Activated CD4-positive, CD25-positive, alpha-beta regulatory T cell treated with anti-CD3 and anti-CD28 coated beads, Interleukin-2, amount 50 U/mL, for 24 hours (primary cell): ENCODE results near the gene PIGN.

Experiments used
- ATAC-seq, 2 donors: fragments of 150-1000 bp; cut with Tn5 transposase; one replicate each; pipeline ENCODE4 v1.10.0; 2021; ENCODE audit warnings: mild to moderate bottlenecking in 1 of 2, moderate library complexity in 1 of 2

PIGN gene

DNA sequence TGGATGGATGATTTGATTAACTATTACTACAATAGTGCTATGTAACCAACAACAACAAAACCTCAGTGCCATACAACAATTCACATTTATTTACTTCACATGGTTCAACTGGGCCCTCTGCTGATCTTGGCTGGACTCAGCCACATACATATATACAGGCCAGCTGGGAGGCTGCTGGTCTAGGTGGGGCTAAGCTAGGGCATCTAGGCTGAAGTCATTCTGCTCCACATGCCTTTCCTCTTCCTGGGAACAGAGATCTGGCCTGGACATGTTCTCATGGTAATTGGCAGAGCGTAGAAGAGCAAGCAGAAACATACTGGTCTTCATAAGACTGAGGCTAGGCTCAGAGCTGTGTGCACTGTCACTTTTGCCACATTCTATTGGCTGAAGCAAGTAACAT, 191.2 kb downstream of the PIGN start:
- no peak for ATAC-seq

- ATAC-seq = no peak
These were observed 193.0 kb downstream of the PIGN start for GRCh38 chr18:61993831-61994230.

- ATAC-seq = no peak
These were observed 193.9 kb downstream of the PIGN start for GRCh38 chr18:61992923-61993322.

DNA sequence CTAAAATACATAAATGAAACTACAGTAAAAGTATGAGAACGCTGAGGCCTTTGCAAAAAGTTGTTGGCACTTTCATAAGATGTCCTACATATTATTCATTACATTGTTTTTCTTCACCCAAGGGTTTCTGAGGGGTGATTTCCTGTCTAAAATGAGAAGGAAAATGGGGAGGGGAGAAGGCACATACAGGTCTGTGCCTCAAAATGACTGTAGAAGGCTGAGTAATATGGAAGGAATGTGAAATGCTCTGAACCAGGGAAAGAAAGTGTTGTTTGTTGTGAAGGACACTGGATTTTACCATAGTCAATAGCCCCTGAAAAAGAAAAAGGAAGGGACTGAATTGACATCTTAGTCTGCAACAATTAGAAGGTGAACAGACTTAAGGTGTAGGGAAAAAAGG, 194.6 kb downstream of the PIGN start:
- no peak for ATAC-seq

- no peak for ATAC-seq
These were observed 195.0 kb downstream of the PIGN start for GRCh38 chr18:61991836-61992235.

DNA sequence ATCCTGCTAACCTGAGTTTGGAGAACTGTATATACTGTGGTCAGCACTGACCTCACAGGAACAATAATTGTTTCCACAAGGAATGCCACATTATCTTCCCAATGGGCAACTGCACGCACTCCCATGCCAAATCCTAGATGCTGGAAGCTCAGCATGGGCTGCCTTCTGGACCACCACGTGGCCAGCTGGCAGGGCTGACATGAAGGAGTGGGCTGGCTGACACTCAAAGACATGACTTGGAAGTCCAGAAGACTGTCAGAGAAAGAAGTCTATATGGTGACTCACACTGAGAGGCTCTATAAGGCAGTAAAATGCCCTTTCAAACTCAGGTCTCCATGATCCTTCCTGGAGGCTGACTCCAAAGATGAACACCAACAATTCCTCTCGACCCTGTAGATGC, 195.7 kb downstream of the PIGN start:
- ATAC-seq = no peak
